Testis (tissue), 2 donors: ENCODE measurements around the gene MYF6.

Experiments used
- CTCF ChIP-seq, 3 experiments: fragments of 450-650 bp in 2 of 3; fragments of 200-600 bp in 1 of 3; sonication (generic) in 1 of 3; IDR thresholded peaks; one replicate each; pipeline ENCODE4 v1.5.1; 2016 to 2019; ENCODE audit warnings: antibody characterized with exemption in 3 of 3, mild to moderate bottlenecking in 2 of 3, moderate library complexity in 1 of 3
- POLR2A ChIP-seq: fragments of 450-650 bp; IDR thresholded peaks from one replicate; pipeline ENCODE4 v1.6.1; 2017; ENCODE audit warnings: antibody characterized with exemption, mild to moderate bottlenecking, moderate library complexity

GRCh38 chr12:80749456-80749855, 42.0 kb downstream of the MYF6 start:
- TF ChIP-seq POLR2A, result no peak
- no peak for TF ChIP-seq CTCF (IDR thresholded peaks at IDR 0.05)
